ENCODE measurements around the gene TMEM42.

Gene TMEM42

GRCh38 chr3:44875596-44875995 lies 13.9 kb downstream of the TMEM42 start:
- DNase-seq, result no peak

GRCh38 chr3:44877333-44877732 lies 15.6 kb downstream of the TMEM42 start:
- no peak for DNase-seq

GRCh38 chr3:44880284-44880683 lies 18.6 kb downstream of the TMEM42 start:
- DNase-seq, result no peak

- DNase-seq, result no peak
Observed at GRCh38 chr3:44883213-44883955, 21.7 kb downstream of the TMEM42 start.

- no peak for DNase-seq
Observed at GRCh38 chr3:44883999-44884431, 22.3 kb downstream of the TMEM42 start.

GRCh38 chr3:44885618-44886017 lies 23.9 kb downstream of the TMEM42 start:
- no peak for DNase-seq

- no peak for DNase-seq
Observed at GRCh38 chr3:44886561-44886960, 24.8 kb downstream of the TMEM42 start.

GRCh38 chr3:44887101-44887500 lies 25.4 kb downstream of the TMEM42 start:
- no peak for DNase-seq

- DNase-seq, result no peak
Observed at GRCh38 chr3:44890258-44890657, 28.5 kb downstream of the TMEM42 start.

GRCh38 chr3:44890852-44891251 lies 29.1 kb downstream of the TMEM42 start:
- DNase-seq, result no peak

GRCh38 chr3:44892689-44893088 lies 31.0 kb downstream of the TMEM42 start:
- no peak for DNase-seq

- DNase-seq, result no peak
Observed at GRCh38 chr3:44893097-44893496, 31.4 kb downstream of the TMEM42 start.

GRCh38 chr3:44894485-44894884 lies 32.8 kb downstream of the TMEM42 start:
- no peak for DNase-seq

- no peak for DNase-seq
Observed at GRCh38 chr3:44896440-44896839, 34.7 kb downstream of the TMEM42 start.

- DNase-seq, result no peak
Observed at GRCh38 chr3:44899683-44900367, 38.1 kb downstream of the TMEM42 start.

- DNase-seq, result no peak
Observed at GRCh38 chr3:44902628-44903027, 40.9 kb downstream of the TMEM42 start.

- no peak for DNase-seq
Observed at GRCh38 chr3:44903314-44903713, 41.6 kb downstream of the TMEM42 start.

- DNase-seq, result no peak
Observed at GRCh38 chr3:44903751-44904150, 42.0 kb downstream of the TMEM42 start.

GRCh38 chr3:44905446-44906157 lies 43.9 kb downstream of the TMEM42 start:
- DNase-seq, result no peak

- no peak for DNase-seq
Observed at GRCh38 chr3:44906997-44907396, 45.3 kb downstream of the TMEM42 start.

- no peak for DNase-seq
Observed at GRCh38 chr3:44907612-44908011, 45.9 kb downstream of the TMEM42 start.

GRCh38 chr3:44909063-44909462 lies 47.4 kb downstream of the TMEM42 start:
- DNase-seq, result no peak

GRCh38 chr3:44910693-44911092 lies 49.0 kb downstream of the TMEM42 start:
- no peak for DNase-seq

Data from effector CD4-positive, alpha-beta T cell (primary cell).